LNCaP clone FGC (cell line): ENCODE data around the gene PEX5.

Experiments
- DNase-seq: peaks from one replicate; pipeline ENCODE4 v3.0.0-alpha.2; 2011; ENCODE audit warnings: low read depth
- H3K4me3 ChIP-seq: 2 replicates; pipeline ENCODE4 v1.5.1; 2011; ENCODE audit warnings: mild to moderate bottlenecking, low read depth, low read length, control low read depth
- TF ChIP-seq, protein P1 (sequence below): IDR thresholded peaks from 2 replicates; pipeline ENCODE4 v1.5.1; 2012; ENCODE audit warnings: mild to moderate bottlenecking; ENCODE audit not compliant: control insufficient read depth, insufficient read depth; ENCODE audit errors: extremely low read depth

PEX5 gene

DNA sequence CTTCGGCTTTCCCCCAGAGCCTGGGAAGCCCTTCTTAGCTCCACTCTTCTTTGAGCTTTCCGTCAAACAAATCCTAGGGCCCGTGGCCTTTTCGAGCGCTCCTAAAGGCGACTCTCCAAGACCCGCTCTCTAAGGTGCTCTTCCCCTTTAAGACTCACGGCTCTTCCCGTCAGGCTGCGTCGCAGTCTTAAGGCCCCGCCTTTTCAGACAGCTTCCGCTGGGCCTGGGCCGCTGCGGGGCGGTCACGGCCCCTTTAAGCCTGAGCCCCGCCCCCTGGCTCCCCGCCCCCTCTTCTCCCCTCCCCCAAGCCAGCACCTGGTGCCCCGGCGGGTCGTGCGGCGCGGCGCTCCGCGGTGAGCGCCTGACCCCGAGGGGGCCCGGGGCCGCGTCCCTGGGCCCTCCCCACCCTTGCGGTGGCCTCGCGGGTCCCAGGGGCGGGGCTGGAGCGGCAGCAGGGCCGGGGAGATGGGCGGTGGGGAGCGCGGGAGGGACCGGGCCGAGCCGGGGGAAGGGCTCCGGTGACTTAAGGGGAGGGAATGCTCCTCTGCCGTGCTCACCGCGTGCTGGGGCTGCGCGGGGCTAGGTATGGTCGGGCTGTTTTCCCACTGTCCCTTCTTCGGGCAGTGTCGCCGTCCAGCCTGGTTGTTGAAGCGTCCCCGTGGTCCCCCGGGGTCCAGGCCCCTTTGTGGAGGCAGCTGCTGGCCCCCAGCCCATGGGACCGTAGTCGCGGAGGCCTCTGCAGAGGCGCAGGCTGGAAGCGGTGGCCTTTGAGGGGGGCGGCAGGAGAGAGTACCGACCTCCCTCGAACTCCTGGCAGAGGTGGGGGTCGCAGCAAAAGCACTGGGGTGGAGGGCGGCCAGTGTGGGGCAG, at the start of gene PEX5:
TSS of gene PEX5 (plus strand) at position 289 of the 870 bp plus-strand sequence. CDS start 692 bp downstream, outside the sequence.
- TF ChIP-seq, protein P1, sequence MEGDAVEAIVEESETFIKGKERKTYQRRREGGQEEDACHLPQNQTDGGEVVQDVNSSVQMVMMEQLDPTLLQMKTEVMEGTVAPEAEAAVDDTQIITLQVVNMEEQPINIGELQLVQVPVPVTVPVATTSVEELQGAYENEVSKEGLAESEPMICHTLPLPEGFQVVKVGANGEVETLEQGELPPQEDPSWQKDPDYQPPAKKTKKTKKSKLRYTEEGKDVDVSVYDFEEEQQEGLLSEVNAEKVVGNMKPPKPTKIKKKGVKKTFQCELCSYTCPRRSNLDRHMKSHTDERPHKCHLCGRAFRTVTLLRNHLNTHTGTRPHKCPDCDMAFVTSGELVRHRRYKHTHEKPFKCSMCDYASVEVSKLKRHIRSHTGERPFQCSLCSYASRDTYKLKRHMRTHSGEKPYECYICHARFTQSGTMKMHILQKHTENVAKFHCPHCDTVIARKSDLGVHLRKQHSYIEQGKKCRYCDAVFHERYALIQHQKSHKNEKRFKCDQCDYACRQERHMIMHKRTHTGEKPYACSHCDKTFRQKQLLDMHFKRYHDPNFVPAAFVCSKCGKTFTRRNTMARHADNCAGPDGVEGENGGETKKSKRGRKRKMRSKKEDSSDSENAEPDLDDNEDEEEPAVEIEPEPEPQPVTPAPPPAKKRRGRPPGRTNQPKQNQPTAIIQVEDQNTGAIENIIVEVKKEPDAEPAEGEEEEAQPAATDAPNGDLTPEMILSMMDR: no peak
- peak within 1 kb of the TSS; percentile 85 for H3K4me3 ChIP-seq
- peak; percentile 85 for DNase-seq

DNA sequence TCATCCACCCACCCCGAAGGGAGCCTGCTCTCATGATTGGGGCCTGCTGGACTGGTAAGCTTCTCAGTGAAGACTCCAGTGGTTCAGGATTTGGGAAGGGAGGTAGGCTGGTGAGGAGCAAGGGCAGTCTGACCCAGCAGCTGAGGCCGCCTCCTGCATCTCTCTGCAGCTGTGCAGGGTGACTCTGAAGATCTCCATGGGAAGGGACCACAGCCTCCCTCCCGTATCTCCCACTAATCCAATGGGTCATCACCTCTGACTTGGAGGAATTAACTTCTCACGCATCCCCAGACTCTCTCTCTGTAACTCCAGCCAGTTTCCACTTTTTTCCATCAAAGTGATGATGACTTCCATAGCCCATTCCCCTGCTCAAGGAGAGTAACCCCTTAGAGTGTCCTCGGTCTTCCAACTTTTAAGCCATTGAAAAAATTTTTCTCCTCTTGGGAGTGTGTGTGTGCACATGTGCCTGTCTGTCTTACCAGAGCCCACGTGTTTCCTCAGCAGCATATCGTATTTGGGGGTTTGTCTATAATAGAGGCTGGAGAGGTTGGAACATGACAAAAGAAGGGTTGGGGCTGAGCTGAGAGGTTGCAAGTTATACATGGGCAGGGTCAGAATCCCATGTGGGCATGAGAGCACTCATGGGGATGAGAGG, 48.0 kb upstream of the PEX5 start:
- TF ChIP-seq, protein P1: no peak
- no peak overlapping the region for H3K4me3 ChIP-seq
- DNase-seq: no peak

DNA sequence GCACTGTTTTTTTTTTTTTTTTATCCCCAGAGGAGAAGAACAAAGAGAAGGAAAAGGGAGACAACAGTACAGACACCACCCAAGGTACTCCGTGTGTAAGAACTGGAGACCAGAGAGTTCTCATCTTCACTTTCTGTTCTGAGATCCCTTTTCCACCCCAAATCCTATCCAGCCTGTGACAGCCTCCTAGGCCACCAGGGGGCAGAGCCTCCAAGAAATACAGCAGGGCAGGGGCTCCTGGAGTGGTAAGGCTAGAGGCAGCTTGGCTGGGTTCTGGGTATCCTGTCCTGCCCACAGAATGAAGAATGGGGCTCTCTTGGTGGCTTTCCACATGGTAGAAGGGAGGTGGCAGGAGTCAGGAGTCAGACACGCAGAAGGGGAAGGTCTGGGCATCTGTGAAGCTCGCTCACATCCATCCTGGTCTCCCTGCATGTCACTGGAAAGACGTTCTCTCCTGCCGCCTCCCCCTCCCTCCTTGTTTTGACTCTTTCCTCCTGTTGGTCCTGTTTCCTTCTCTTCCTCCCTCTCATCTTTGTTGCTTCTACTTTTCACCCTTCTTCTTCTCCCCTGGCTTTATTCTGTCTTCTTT, 47.3 kb upstream of the PEX5 start:
- no peak for DNase-seq
- TF ChIP-seq, protein P1: peak; percentile 76
- H3K4me3 ChIP-seq: no peak overlapping the region

DNA sequence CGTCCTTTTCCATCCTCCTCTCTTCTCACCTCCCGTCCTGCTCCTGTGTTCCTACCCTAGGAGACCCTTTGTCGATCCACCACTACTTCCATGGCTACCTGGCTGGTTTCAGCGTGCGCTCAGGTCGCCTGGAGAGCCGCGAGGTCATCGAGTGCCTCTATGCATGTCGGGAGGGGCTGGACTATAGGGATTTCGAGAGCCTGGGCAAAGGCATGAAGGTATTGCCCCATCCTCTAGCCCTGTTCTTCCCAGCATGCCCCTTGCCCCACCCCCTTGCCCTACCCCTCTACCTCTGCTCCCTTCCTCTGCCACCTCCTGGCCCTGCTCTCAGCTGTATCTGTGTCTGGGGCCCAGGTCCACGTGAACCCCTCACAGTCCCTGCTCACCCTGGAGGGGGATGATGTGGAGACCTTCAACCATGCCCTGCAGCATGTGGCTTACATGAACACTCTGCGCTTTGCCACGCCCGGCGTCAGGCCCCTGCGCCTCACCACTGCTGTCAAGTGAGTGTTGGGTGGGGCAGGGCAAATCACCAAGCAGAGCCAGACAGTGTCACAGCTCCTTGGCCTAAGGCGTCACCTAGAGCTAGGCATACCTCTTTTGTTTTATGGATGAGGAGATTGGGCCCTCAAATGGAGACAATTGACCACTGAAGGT, 46.5 kb upstream of the PEX5 start:
- TF ChIP-seq, protein P1: no peak
- no peak for DNase-seq
- H3K4me3 ChIP-seq: no peak overlapping the region

DNA sequence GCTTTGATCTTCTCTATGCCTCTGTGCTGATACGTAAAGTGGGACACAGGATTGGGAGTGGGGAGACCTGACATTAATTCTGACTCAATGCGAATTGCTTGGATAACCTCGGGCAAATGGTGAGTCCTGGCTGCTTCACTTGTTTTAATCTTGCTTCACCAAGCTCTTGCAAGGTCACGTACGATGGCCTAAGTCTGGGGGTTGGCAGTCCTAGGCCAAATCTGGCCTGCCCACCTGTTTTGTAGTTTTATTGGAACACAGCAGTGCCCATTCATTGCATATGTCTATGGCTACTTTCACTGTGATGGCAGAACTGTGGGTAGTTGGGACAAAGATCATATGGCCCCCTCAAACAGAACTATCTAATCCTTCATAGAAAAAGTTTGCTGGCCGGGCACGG, 45.9 kb upstream of the PEX5 start:
- TF ChIP-seq, protein P1: no peak
- no peak overlapping the region for H3K4me3 ChIP-seq
- no peak for DNase-seq

DNA sequence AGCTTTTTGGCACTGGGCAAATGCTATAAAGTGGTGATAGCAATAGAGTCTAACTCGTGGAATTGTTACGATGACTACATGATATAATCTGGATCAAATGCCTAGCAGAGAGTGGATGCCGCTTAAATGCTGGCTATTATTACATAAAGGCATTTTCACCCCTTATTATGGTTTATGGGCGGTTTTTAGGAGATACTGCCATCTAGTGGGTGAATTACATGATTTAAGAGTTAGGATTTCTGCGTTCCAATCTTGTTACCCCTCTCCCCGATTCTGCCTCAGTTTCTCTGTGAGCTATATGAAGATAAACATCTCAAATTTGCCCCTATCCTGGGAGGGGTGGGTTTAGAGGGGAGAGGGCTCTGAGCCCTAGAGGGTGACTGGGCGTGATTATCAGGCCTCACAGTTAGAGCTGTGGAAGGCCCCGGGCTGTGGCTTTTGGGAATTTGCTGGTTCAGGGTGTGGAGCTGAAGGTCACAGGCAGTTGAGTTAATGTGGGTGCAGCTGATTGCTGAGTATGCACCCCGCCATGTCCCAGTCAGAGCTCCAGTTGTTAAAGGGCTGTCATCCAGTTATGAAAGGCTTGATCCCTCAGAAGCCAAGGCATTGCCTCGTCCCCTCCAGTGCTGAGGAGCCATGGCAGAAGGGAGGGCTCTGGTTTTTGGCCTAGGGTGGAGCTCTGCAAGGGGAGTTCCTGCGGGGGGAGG, 44.9 kb upstream of the PEX5 start:
- no peak overlapping the region for H3K4me3 ChIP-seq
- TF ChIP-seq, protein P1: peak; percentile 41
- DNase-seq: no peak
